DMS153 treated with DMSO at 0.1 percent for 48 hours (cell line): Measurements from ENCODE around the gene RPP25.
"Not testable (repeated sequence)": the region's sequence is repeated elsewhere in the genome, so short reads cannot be mapped to it uniquely, and the experiment has no call there.

ENCODE experiments used
- DNase-seq: peaks from one replicate; lab custom pipeline; 2025; ENCODE audit not compliant: unreplicated experiment; lab: John Stamatoyannopoulos, UW

RPP25 gene

DNA sequence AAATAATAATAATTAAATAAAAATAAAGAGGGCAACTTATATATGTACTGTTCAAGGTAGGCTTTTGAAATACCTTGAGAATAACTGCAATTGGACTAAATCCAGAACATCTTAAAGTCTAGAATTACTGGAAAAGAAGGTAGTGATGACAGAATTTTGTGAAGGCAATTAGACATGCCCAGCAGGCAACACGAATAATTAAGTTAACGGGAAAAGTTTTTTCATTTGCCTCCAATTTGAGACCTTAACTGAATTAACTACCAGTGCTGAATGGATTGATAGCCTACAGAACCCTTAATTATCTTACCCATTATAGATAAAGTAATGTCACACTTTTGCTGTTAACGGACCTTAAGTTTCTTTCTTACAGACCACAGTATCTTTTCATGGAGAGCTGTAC is 32.0 kb downstream of the RPP25 start:
- no peak for DNase-seq

DNA sequence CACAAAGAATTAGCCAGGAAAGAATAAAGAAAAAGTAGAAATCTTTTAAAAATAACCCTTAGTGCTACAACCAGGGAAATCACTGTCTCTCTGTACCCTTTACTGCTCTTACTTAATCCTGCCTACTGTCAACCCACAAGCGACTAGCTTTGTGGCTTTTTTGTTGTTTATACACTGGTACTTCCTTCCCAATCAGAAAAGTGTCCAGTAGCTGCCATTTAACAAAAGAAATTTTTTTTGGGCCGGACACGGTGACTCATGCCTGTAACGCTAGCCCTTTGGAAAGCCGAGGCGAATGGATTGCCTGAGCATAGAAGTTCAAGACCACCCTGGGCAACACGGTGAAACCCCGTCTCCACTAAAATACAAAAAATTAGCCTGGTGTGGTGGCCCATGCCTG is 36.1 kb downstream of the RPP25 start:
- DNase-seq, result no peak

DNA sequence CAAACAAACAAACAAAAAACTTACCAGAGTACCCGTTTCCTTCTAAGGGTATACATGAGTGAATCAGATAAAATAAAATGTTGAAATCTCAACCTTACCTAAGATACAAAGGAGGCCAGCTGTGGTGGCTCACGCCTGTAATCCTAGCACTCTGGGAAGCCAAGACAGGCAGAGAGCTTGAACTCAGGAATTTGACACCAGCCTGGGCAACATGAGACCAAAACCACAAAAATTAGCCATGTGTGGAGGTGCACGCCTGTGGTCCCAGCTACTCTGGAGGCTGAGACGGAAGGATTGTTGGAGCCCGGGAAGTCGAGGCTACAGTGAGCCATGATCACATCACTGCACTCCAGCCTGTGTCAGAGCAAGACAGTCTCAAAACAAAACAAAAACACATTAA is 38.9 kb downstream of the RPP25 start:
- DNase-seq, result no peak

DNA sequence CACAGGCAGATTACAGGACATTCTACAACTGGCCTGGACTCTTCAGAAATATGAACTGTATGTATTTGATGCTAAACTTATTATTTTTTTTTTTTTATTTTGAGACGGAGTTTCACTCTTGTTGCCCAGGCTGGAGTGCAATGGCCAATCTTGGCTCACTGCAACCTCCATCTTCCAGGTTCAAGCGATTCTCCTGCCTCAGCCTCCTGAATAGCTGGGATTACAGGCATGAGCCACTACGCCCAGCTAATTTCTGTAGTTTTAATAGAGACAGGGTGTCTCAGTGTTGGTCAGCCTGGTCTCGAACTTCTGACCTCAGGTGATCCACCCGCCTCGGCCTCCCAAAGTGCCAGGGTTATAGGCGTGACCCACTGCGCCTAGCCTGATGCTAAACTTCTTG is 42.8 kb downstream of the RPP25 start:
- not testable (repeated sequence) for DNase-seq

DNA sequence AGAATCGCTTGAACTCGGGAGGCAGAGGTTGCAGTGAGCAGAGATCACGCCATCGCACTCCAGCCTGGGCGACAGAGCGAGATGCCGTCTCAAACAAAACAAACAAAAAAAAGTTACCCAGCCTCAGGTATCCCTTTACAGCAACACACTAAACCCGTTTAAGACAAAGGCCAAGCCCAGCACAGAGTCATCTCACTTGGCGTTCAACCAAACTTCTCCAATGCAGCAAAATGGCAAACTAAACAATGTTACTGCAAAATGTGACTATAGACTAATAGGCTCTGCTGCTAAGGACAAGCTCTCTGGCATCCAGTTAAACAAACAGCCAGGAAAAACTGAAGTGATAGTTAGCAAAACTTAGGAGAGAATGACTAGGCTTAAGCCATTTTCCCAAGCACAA is 43.5 kb downstream of the RPP25 start:
- DNase-seq, result no peak

DNA sequence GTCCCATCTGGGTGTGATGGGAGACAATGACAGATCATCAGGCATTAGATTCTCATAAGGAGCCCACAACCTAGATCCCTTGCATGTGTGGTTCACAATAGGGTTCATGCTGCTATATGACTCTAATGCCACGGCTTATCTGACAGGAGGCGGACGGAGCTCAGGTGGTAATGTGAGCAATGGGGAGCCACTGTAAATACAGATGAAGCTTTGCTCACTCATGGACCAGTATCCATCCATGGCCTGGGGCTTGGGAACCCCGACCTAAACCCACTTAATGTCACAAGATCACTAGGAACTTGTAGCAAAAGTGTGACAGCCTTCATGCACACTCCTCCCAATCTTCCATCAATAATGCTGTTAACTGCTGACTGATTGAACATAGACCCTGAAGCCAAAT is 47.9 kb downstream of the RPP25 start:
- DNase-seq, result no peak

DNA sequence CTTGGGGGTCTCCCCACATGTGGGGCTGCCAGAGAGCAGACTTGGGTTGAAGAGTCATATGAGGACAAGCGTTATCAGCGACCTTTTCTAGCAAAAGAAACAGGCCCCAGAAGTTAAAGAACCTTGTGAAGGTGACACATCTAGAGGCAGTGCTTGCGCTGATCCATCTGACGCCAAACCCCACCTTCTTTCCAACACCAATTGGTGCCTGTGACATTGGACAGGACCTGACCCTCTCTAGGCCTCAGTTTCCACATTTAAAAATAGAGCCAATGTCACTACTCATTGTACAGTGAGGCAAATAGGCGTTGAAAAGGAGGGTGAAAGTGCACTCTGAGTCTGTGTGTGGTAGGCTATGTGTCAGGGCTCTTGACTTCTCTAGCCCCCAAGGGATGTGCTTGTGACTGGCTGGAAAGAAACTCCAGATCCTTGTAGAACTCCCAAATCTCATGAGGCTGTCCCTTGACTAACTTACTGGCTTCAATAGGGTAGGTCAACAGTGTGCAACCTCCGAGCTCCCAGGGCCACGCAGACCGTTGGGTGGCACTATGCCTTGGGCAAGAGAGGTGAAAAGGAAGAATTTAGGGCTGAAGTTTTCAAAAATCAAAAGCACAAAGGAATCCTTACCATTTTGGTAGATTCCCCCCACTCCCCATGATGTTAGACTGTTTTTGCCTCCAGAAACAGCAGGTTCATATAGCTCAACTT is 49.3 kb downstream of the RPP25 start:
- DNase-seq, result no peak

DNA sequence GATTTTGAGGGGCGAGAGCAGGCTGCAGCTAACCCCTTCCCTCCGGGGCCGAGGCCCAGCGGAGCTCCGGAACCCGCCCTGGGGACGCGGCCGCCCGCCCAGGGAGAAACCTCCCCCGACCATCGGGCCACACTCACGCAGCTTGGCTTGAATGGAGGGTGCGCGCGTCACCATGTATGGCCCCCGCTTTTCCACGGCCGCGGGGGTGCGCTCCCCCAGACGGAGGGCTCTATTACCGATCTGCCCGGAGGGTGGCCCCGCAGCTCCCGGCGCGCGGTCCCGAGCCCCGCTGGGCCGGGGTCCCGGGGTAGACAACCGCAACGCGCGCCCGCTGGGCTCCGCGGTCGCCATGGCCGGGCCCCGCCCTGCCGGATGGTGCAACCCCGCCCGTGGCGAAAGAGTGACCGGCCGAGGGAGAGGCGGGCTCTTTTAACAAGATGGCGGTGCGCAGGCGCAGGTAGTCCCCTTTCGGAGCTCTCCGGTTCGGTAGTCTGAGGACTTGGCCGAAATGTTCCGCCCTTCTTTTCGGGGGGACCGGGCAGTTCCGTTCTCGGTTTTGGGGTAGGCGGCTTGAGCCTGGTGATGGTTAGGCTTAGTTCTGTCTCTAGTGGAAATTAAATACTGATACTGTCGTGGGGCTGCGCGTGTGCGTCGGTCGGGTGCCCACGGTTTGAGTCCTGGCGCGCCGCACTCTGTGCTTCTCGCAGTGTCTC is 50.0 kb downstream of the RPP25 start, which contains the start of gene FAM219B:
Gene FAM219B (minus strand): TSS at position 402 of the 713 bp plus-strand sequence. CDS start 51 bp downstream, at position 351.
- no peak for DNase-seq

DNA sequence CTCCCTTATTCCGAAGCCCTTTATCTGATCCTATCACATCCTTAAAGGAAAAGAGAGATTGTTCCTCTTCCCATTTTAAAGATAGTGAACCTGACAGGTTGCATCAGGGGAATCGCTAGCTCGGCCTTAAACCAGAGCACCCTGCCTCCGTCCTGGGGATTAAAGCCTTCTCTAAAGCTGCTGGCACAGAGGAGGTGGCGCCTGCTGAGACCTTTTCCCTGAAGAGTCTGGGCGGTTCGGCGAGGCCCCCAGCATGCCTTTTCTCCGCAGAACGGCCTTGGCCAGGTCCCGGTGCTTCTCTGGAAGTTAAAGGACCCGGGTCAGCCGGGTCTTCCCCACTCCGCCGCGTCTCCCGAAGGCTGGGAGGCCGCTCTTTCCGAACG is 50.5 kb downstream of the RPP25 start:
- no peak for DNase-seq
